ENCODE measurements around the gene VAV3. TPM values are rescaled to one million over a fixed set of nuclear protein-coding genes. Genes with fewer than 3 reads are reported as not detected.

VAV3 gene
- total RNA-seq, 2 experiments from 2014 or later, result 2.3 to 8.3 TPM

- Histone ChIP-seq H2AFZ (ENCODE audit: low read length) (no peak overlapping the region), H3K79me2 (ENCODE audit: insufficient read depth, low read depth, low read length) (no peaks in the 10 kb centered on the region), H3K27ac (ENCODE audit: low read depth, low read length, poor library complexity, severe bottlenecking) (no peak overlapping the region), H3K9me2 (ENCODE audit: insufficient read depth, low read length) (no peaks in the 10 kb centered on the region), H3K9me3 (ENCODE audit: low read length) (no peaks in the 10 kb centered on the region), H4K20me1 (ENCODE audit: insufficient read depth, low read length) (no peaks in the 10 kb centered on the region), H3K4me3 (ENCODE audit: low read depth, low read length, poor library complexity, severe bottlenecking) (no peak overlapping the region), H3K4me2 (ENCODE audit: low read length) (no peak overlapping the region), H3K4me1 (ENCODE audit: insufficient read depth, low read length, poor library complexity, severe bottlenecking) (peaks cover 7% of the 10 kb centered on the region), H3K36me3 (ENCODE audit: insufficient read depth, low read length) (no peaks in the 10 kb centered on the region)
- DNase-seq (ENCODE audit: low spot score), result no peak
- ChIA-PET POLR2A (interaction anchor here (0.6 to 0.7 kb wide), 2 partner anchors 74 to 92 kb away, joined by 3 to 4 read pairs; no protein-coding TSS in a partner anchor), CTCF (ENCODE audit: unreplicated experiment) (no interaction called here)
- intact Hi-C loops (cut with micrococcal nuclease; ENCODE audit: unreplicated experiment), result no loop called here
- TF ChIP-seq CTCF (conservative IDR thresholded peaks at IDR 0.05; ENCODE audit: low read length) (no peak), EZH2phosphoT487 (IDR thresholded peaks at IDR 0.05; ENCODE audit: borderline replicate concordance, low read depth, low read length) (no peak)
- no TSS peak for BruUV-seq (replicated peaks)
These were observed 432.7 kb downstream of the VAV3 start for GRCh38 chr1:107532318-107532717.

DNA sequence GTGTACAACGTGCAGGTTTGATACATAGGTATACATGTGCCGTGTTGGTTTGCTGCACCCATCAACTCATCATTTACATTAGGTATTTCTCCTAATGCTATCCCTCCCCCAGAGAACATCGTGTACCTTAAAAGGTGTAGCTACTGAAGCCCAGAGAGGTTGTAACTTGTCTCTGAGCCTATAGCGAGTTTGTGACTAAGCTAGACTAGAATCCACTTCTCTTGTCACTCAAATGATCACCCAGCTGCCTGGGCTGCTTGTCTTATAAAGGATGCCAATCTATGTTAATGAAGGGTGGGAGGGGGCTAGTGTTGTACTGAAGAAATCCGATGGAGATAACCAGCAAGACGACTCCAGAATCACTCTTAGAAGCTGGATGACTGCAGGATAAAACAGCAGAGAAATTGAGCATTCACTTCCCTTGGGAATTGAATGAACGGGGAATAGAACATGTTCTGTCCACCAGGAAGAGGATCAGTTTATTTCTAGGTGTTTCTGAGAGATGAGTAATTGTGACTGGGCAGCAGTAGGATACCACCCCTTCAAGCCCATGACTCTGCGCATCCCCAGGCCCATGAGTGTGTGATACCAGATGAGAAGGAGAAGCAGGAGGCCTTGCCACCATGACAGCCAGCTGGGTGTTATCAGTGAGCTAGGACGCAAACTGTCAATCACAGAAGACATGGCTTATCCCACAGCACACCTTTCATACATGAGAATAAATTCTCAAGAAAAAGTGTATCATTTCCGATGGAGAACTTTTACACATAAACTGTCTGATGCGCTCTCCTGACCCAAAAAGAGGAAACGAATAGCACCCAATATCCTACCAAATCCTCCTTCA, 433.7 kb downstream of the VAV3 start:
- Histone ChIP-seq H3K79me2 (ENCODE audit: insufficient read depth, low read depth, low read length) (no peaks in the 10 kb centered on the region), H3K27ac (ENCODE audit: low read depth, low read length, poor library complexity, severe bottlenecking) (no peak overlapping the region), H3K4me1 (ENCODE audit: insufficient read depth, low read length, poor library complexity, severe bottlenecking) (peaks cover under 1% of the 10 kb centered on the region), H2AFZ (ENCODE audit: low read length) (no peak overlapping the region), H3K4me2 (ENCODE audit: low read length) (no peak overlapping the region), H4K20me1 (ENCODE audit: insufficient read depth, low read length) (no peaks in the 10 kb centered on the region), H3K36me3 (ENCODE audit: insufficient read depth, low read length) (no peaks in the 10 kb centered on the region), H3K9me2 (ENCODE audit: insufficient read depth, low read length) (no peaks in the 10 kb centered on the region), H3K9me3 (ENCODE audit: low read length) (no peaks in the 10 kb centered on the region), H3K4me3 (ENCODE audit: low read depth, low read length, poor library complexity, severe bottlenecking) (no peak overlapping the region)
- TF ChIP-seq CTCF (conservative IDR thresholded peaks at IDR 0.05; ENCODE audit: low read length) (no peak), EZH2phosphoT487 (IDR thresholded peaks at IDR 0.05; ENCODE audit: borderline replicate concordance, low read depth, low read length) (no peak)
- BruUV-seq (replicated peaks), result no TSS peak
- intact Hi-C loops (cut with micrococcal nuclease; ENCODE audit: unreplicated experiment), result no loop called here
- CTCF ChIA-PET (ENCODE audit: unreplicated experiment), result interaction anchor here (1.4 kb wide), 1 partner anchor 217 kb away, joined by 4 read pairs; no protein-coding TSS in a partner anchor
- POLR2A ChIA-PET, result interaction anchor here (0.6 to 2.9 kb wide), 5 partner anchors 75 to 1175 kb away, joined by 3 to 8 read pairs (median 3); no protein-coding TSS in a partner anchor
- no peak for DNase-seq (ENCODE audit: low spot score)

- H2AFZ ChIP-seq (ENCODE audit: low read length), result no peak overlapping the region
- ChIA-PET POLR2A (interaction anchor here (0.7 to 2.9 kb wide), 3 partner anchors 12 to 1428 kb away, joined by 3 to 8 read pairs (median 3); no protein-coding TSS in a partner anchor), CTCF (ENCODE audit: unreplicated experiment) (interaction anchor here (1.2 to 2.0 kb wide), 3 partner anchors 168 to 254 kb away, joined by 4 to 8 read pairs (median 4); no protein-coding TSS in a partner anchor)
- no peak overlapping the region for H3K27ac ChIP-seq (ENCODE audit: low read depth, low read length, poor library complexity, severe bottlenecking)
- no peaks in the 10 kb centered on the region for H3K9me2 ChIP-seq (ENCODE audit: insufficient read depth, low read length)
- no peaks in the 10 kb centered on the region for H3K9me3 ChIP-seq (ENCODE audit: low read length)
- H3K79me2 ChIP-seq (ENCODE audit: insufficient read depth, low read depth, low read length), result no peaks in the 10 kb centered on the region
- BruUV-seq (replicated peaks), result no TSS peak
- no peak overlapping the region for H3K4me2 ChIP-seq (ENCODE audit: low read length)
- TF ChIP-seq CTCF (conservative IDR thresholded peaks at IDR 0.05; ENCODE audit: low read length) (no peak), EZH2phosphoT487 (IDR thresholded peaks at IDR 0.05; ENCODE audit: borderline replicate concordance, low read depth, low read length) (no peak)
- DNase-seq (ENCODE audit: low spot score), result no peak
- H3K36me3 ChIP-seq (ENCODE audit: insufficient read depth, low read length), result no peaks in the 10 kb centered on the region
- no peaks in the 10 kb centered on the region for H3K4me1 ChIP-seq (ENCODE audit: insufficient read depth, low read length, poor library complexity, severe bottlenecking)
- H4K20me1 ChIP-seq (ENCODE audit: insufficient read depth, low read length), result no peaks in the 10 kb centered on the region
- intact Hi-C loops (cut with micrococcal nuclease; ENCODE audit: unreplicated experiment), result no loop called here
- no peak overlapping the region for H3K4me3 ChIP-seq (ENCODE audit: low read depth, low read length, poor library complexity, severe bottlenecking)
These were observed 434.4 kb downstream of the VAV3 start for GRCh38 chr1:107530543-107530942.

Data from OCI-LY7 (cell line).